Fibroblast of skin of left quadriceps (primary cell): ENCODE data around the gene TBC1D3H.
"Not testable (repeated sequence)": the region's sequence is repeated elsewhere in the genome, so short reads cannot be mapped to it uniquely, and the experiment has no call there.

Experiments used
- DNase-seq, 2 experiments: peaks; one replicate each; pipeline ENCODE4 v3.0.0-alpha.2; 2013; ENCODE audit warnings: low read depth in 2 of 2

The TBC1D3H gene

GRCh38 chr17:36388385-36389245 is at the start of gene TBC1D3H:
Gene TBC1D3H (minus strand): TSS chr17:36388435. CDS start chr17:36386895, 1,540 bp downstream.
- DNase-seq, result not testable (repeated sequence)

GRCh38 chr17:36428891-36429290 is 40.7 kb upstream of the TBC1D3H start:
- DNase-seq, result not testable (repeated sequence)

- DNase-seq, result not testable (repeated sequence)
These were observed 27.1 kb upstream of the TBC1D3H start for GRCh38 chr17:36415180-36415941.

GRCh38 chr17:36390943-36391645 is 2.9 kb upstream of the TBC1D3H start:
- not testable (repeated sequence) for DNase-seq

- DNase-seq, result not testable (repeated sequence)
These were observed 12.3 kb downstream of the TBC1D3H start for GRCh38 chr17:36375938-36376337.

GRCh38 chr17:36362496-36362895 is 25.7 kb downstream of the TBC1D3H start:
- DNase-seq, result not testable (repeated sequence)
